Measurements from ENCODE around the gene CDT1. TPM values are rescaled to one million over a fixed set of nuclear protein-coding genes. Genes with fewer than 3 reads are reported as not detected.

The CDT1 gene
- total and polyA plus RNA-seq, 9 donors, result 2.7 to 17.3 (median 12.1) TPM

- H3K4me3 ChIP-seq (ENCODE audit: low read length), result no peak overlapping the region
- 93% methylated on average over 9 of the region's 9 CpGs for WGBS (ENCODE audit: insufficient coverage)
- H3K36me3 ChIP-seq (ENCODE audit: control insufficient read depth, insufficient read depth, low read length), result peaks cover 29% of the 10 kb centered on the region
- no peaks in the 10 kb centered on the region for H3K27me3 ChIP-seq (ENCODE audit: control insufficient read depth, insufficient read depth, low read length)
- DNase-seq, result no peak
- no peaks in the 10 kb centered on the region for H3K9me3 ChIP-seq (replicated peaks; ENCODE audit: control insufficient read depth, low read depth, low read length)
- H3K4me1 ChIP-seq (ENCODE audit: control insufficient read depth, insufficient read depth, low read length), result no peaks in the 10 kb centered on the region
- no peak overlapping the region for H3K27ac ChIP-seq (ENCODE audit: low read length)
Measured at GRCh38 chr16:88846088-88846487, 42.5 kb downstream of the CDT1 start.

DNA sequence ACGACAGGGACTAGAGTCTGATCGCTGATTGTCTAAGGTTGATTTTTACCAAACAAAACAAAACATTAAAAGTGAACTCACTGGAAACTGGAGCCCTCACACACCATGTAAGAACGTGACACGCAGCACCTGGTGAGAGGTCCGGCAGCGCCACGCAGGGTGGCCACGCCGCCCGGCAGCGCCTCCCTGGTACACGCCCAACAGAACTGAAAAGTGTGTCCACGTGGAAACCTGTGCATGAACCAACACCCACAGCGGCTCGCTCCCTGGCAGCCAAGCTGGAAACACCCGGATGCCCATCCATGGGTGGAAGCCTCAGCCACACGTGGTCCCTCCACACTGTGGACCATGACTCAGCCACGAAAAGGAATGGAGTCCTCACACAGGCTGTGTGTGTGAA lies 44.1 kb downstream of the CDT1 start:
- no peak for DNase-seq
- Histone ChIP-seq H3K27me3 (ENCODE audit: control insufficient read depth, insufficient read depth, low read length) (no peaks in the 10 kb centered on the region), H3K4me3 (ENCODE audit: low read length) (no peak overlapping the region), H3K36me3 (ENCODE audit: control insufficient read depth, insufficient read depth, low read length) (peaks cover 22% of the 10 kb centered on the region), H3K4me1 (ENCODE audit: control insufficient read depth, insufficient read depth, low read length) (no peaks in the 10 kb centered on the region), H3K27ac (ENCODE audit: low read length) (no peak overlapping the region), H3K9me3 (replicated peaks; ENCODE audit: control insufficient read depth, low read depth, low read length) (no peaks in the 10 kb centered on the region)
- 95% methylated on average over 13 of the region's 18 CpGs for WGBS (ENCODE audit: insufficient coverage)

GRCh38 chr16:88848557-88848956 lies 45.0 kb downstream of the CDT1 start:
- no peaks in the 10 kb centered on the region for H3K9me3 ChIP-seq (replicated peaks; ENCODE audit: control insufficient read depth, low read depth, low read length)
- H3K36me3 ChIP-seq (ENCODE audit: control insufficient read depth, insufficient read depth, low read length), result peaks cover 22% of the 10 kb centered on the region
- no peak for DNase-seq
- H3K4me1 ChIP-seq (ENCODE audit: control insufficient read depth, insufficient read depth, low read length), result no peaks in the 10 kb centered on the region
- 88% methylated on average over 20 of the region's 21 CpGs for WGBS (ENCODE audit: insufficient coverage)
- no peak overlapping the region for H3K4me3 ChIP-seq (ENCODE audit: low read length)
- no peak overlapping the region for H3K27ac ChIP-seq (ENCODE audit: low read length)
- no peaks in the 10 kb centered on the region for H3K27me3 ChIP-seq (ENCODE audit: control insufficient read depth, insufficient read depth, low read length)

DNA sequence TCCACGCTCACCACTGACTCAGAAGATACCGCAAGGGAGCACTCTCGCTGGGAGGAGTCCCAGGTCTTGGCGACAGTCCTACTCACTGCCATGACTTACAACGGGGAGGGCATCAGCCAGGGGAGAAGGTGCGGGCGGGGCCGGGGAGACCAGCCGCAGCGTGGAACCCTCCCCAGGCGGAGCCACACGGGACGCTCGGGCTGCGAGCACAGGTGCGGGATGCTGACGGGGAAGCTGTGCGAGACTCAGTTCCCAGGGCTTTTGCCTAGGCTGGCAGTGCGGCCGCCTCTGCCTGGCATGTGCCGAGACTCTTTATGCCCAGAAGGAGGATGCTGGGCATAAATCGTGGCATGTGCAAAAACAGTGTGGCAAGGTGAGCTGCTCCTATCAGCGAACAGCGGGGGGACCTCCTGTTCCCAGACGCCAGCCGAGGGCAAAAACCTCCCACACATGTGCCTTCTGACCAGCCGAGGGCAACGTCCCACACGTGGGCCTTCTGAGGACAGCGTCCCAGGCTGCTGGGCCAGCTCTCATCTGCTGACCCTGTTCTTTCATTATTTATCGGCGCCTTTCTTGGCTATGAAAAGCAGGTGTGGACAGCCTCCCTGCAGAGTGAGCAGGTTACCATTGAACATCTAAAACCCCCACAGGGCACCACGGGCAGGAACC lies 47.1 kb downstream of the CDT1 start:
- H3K4me3 ChIP-seq (ENCODE audit: low read length), result no peak overlapping the region
- H3K4me1 ChIP-seq (ENCODE audit: control insufficient read depth, insufficient read depth, low read length), result peaks cover 15% of the 10 kb centered on the region
- no peak for DNase-seq
- no peaks in the 10 kb centered on the region for H3K9me3 ChIP-seq (replicated peaks; ENCODE audit: control insufficient read depth, low read depth, low read length)
- peaks cover 22% of the 10 kb centered on the region for H3K36me3 ChIP-seq (ENCODE audit: control insufficient read depth, insufficient read depth, low read length)
- 94% methylated on average over 31 of the region's 33 CpGs for WGBS (ENCODE audit: insufficient coverage)
- no peak overlapping the region for H3K27ac ChIP-seq (ENCODE audit: low read length)
- H3K27me3 ChIP-seq (ENCODE audit: control insufficient read depth, insufficient read depth, low read length), result no peaks in the 10 kb centered on the region

DNA sequence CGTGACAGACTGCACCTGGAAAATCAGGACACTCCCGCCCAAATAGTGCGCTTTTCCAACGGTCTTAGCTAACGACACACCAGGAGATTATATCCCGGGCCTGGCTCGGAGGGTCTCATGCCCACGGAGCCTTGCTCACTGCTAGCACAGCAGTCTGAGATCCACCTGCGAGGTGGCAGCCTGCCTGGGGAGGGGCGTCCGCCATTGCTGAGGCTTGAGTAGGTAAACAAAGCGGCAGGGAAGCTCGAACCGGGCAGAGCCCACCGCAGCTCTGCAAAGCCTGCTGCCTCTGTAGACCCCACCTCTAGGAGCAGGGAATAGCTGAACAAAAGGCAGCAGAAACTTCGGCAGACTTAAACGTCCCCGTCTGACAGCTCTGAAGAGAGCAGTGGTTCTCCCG lies 48.0 kb downstream of the CDT1 start:
- Histone ChIP-seq H3K4me1 (ENCODE audit: control insufficient read depth, insufficient read depth, low read length) (peaks cover 22% of the 10 kb centered on the region), H3K9me3 (replicated peaks; ENCODE audit: control insufficient read depth, low read depth, low read length) (no peaks in the 10 kb centered on the region), H3K36me3 (ENCODE audit: control insufficient read depth, insufficient read depth, low read length) (peaks cover 17% of the 10 kb centered on the region), H3K27me3 (ENCODE audit: control insufficient read depth, insufficient read depth, low read length) (no peaks in the 10 kb centered on the region), H3K4me3 (ENCODE audit: low read length) (no peak overlapping the region), H3K27ac (ENCODE audit: low read length) (no peak overlapping the region)
- 89% methylated on average over 19 of the region's 19 CpGs for WGBS (ENCODE audit: insufficient coverage)
- DNase-seq, result no peak

DNA sequence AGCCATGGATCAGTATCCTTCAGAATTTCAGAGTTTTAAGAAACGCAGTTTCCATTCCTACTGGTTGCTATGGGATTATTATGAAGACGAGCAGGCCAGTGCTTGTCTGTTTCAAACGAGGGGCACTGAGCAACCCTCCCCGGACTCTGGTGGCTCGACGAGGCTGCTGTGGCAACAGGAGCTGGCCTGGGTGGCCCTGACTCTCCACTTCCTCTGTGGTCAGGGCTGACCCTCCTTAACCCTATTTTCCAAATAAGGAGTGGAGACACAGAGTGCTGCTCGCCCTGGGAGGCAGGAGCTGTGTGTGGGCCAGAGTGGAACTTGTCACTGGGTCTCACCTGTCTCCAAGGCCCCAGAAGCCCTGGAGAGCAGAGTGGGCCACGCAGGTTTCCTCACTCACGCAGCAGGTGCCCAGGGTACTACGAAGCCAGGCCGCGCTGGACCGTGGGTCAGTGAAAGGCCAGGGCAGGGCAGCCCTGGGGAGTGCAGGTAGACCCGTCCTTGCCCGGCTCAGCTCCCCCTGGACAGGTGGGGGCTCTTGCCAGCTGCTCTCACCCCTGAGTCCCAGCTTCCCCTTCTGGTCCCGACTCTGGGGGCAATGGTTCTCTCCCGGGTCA lies 49.8 kb downstream of the CDT1 start:
- 83% methylated on average over 15 of the region's 17 CpGs for WGBS (ENCODE audit: insufficient coverage)

DNA sequence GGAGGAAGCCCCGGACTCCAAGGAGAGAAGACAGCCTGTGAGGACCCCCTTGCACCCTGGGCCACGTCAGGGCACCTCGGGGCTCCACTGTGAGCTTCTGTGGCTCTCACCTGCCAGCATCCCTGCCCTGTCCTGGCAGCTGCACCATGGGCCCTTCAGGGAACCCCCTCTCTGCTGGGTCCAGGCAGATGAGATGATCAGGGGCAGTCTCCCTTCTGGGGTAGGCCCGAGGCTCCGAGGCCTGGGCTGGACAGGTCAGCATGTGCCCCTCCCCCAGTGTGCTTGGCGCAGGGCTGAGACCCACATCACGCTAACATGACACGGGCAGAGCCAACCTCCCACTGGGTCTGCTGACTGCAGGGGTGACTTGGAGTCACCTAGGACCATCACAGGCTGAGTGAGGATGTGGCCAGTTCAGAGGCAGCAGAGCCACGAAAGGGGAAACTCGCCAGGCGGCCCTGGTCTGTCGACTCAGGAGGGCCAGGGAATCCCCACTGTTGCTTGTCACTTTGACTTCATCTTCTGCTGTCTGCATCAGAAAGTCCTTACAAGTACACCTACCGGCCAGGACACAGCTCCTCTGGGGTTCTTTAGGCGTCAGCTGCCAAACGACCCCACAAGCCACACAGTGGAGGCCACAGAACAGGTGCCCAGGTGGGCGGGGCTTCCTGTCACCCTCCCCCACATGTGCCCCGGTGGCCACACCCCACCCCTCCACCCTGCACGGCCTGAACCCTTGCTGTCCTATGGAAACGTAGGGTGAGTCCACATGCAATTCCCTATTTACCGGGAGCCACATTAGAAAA lies 50.9 kb downstream of the CDT1 start:
- H3K4me1 ChIP-seq (ENCODE audit: control insufficient read depth, insufficient read depth, low read length), result peaks cover 34% of the 10 kb centered on the region
- no peaks in the 10 kb centered on the region for H3K27me3 ChIP-seq (ENCODE audit: control insufficient read depth, insufficient read depth, low read length)
- H3K4me3 ChIP-seq (ENCODE audit: low read length), result no peak overlapping the region
- H3K27ac ChIP-seq (ENCODE audit: low read length), result no peak overlapping the region
- H3K9me3 ChIP-seq (replicated peaks; ENCODE audit: control insufficient read depth, low read depth, low read length), result no peaks in the 10 kb centered on the region
- WGBS (ENCODE audit: insufficient coverage), result 76% methylated on average over 13 of the region's 20 CpGs
- peaks cover 18% of the 10 kb centered on the region for H3K36me3 ChIP-seq (ENCODE audit: control insufficient read depth, insufficient read depth, low read length)
- no peak for DNase-seq

More for the DNA sequence above, 49.8 kb downstream of the CDT1 start:
- H3K9me3 ChIP-seq (replicated peaks; ENCODE audit: control insufficient read depth, low read depth, low read length), result no peaks in the 10 kb centered on the region
- no peak overlapping the region for H3K4me3 ChIP-seq (ENCODE audit: low read length)
- no peaks in the 10 kb centered on the region for H3K27me3 ChIP-seq (ENCODE audit: control insufficient read depth, insufficient read depth, low read length)
- H3K36me3 ChIP-seq (ENCODE audit: control insufficient read depth, insufficient read depth, low read length), result peaks cover 13% of the 10 kb centered on the region
- H3K4me1 ChIP-seq (ENCODE audit: control insufficient read depth, insufficient read depth, low read length), result peaks cover 33% of the 10 kb centered on the region
- no peak for DNase-seq
- H3K27ac ChIP-seq (ENCODE audit: low read length), result no peak overlapping the region

DNA sequence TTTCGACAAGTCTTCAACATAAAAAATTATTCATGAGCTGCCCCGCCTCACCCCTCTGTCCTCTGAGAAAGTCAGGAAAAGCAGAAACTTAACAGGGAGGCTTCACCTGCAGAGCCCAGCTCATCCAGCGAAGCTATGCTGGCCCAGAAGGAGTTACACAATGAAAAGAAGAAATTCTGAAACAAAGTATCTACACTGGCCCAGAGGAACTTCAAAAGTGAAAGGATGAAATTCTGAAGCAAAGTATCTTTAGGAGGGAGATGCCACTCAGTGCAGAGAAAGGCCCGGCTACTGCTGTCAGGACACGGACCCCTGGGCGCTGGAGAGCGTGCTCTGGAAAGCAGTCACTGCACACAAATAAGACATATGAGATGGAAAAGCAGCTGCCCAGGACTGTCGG lies 51.6 kb downstream of the CDT1 start:
- WGBS (ENCODE audit: insufficient coverage), result 90% methylated on average over 5 of the region's 8 CpGs
- peaks cover 34% of the 10 kb centered on the region for H3K4me1 ChIP-seq (ENCODE audit: control insufficient read depth, insufficient read depth, low read length)

GRCh38 chr16:88855736-88856121 lies 52.1 kb downstream of the CDT1 start:
- Histone ChIP-seq H3K27ac (ENCODE audit: low read length) (no peak overlapping the region), H3K36me3 (ENCODE audit: control insufficient read depth, insufficient read depth, low read length) (peaks cover 22% of the 10 kb centered on the region), H3K4me1 (ENCODE audit: control insufficient read depth, insufficient read depth, low read length) (peaks cover 34% of the 10 kb centered on the region), H3K4me3 (ENCODE audit: low read length) (no peak overlapping the region), H3K27me3 (ENCODE audit: control insufficient read depth, insufficient read depth, low read length) (no peaks in the 10 kb centered on the region), H3K9me3 (replicated peaks; ENCODE audit: control insufficient read depth, low read depth, low read length) (no peaks in the 10 kb centered on the region)
- WGBS (ENCODE audit: insufficient coverage), result 75% methylated on average over 13 of the region's 13 CpGs
- no peak for DNase-seq

More for the DNA sequence above, 51.6 kb downstream of the CDT1 start:
- Histone ChIP-seq H3K27me3 (ENCODE audit: control insufficient read depth, insufficient read depth, low read length) (no peaks in the 10 kb centered on the region), H3K4me3 (ENCODE audit: low read length) (no peak overlapping the region), H3K9me3 (replicated peaks; ENCODE audit: control insufficient read depth, low read depth, low read length) (no peaks in the 10 kb centered on the region), H3K27ac (ENCODE audit: low read length) (no peak overlapping the region), H3K36me3 (ENCODE audit: control insufficient read depth, insufficient read depth, low read length) (peaks cover 21% of the 10 kb centered on the region)
- no peak for DNase-seq

GRCh38 chr16:88856122-88856827 lies 52.7 kb downstream of the CDT1 start:
- no peak for DNase-seq
- peaks cover 34% of the 10 kb centered on the region for H3K4me1 ChIP-seq (ENCODE audit: control insufficient read depth, insufficient read depth, low read length)
- H3K36me3 ChIP-seq (ENCODE audit: control insufficient read depth, insufficient read depth, low read length), result peaks cover 28% of the 10 kb centered on the region
- no peaks in the 10 kb centered on the region for H3K27me3 ChIP-seq (ENCODE audit: control insufficient read depth, insufficient read depth, low read length)
- peak overlapping the region; percentile 51 for H3K4me3 ChIP-seq (ENCODE audit: low read length)
- no peaks in the 10 kb centered on the region for H3K9me3 ChIP-seq (replicated peaks; ENCODE audit: control insufficient read depth, low read depth, low read length)
- WGBS (ENCODE audit: insufficient coverage), result 14% methylated on average over 24 of the region's 53 CpGs
- no peak overlapping the region for H3K27ac ChIP-seq (ENCODE audit: low read length)

Data from muscle of leg (tissue), 11 donors.